Loucy (cell line): ENCODE data around the gene CCDC88A.

Source experiments
- EZH2phosphoT487 ChIP-seq: fragments of 200-600 bp; IDR thresholded peaks from 2 replicates; pipeline ENCODE4 v1.6.1; 2018; ENCODE audit warnings: antibody characterized with exemption, mild to moderate bottlenecking, moderate library complexity, borderline replicate concordance
- TF ChIP-seq, protein P1 (sequence below): fragments of 200-600 bp; sonication (generic); conservative IDR thresholded peaks from 2 replicates; pipeline ENCODE4 v1.5.1; 2014; ENCODE audit warnings: mild to moderate bottlenecking, antibody characterized with exemption, low read length

DNA sequence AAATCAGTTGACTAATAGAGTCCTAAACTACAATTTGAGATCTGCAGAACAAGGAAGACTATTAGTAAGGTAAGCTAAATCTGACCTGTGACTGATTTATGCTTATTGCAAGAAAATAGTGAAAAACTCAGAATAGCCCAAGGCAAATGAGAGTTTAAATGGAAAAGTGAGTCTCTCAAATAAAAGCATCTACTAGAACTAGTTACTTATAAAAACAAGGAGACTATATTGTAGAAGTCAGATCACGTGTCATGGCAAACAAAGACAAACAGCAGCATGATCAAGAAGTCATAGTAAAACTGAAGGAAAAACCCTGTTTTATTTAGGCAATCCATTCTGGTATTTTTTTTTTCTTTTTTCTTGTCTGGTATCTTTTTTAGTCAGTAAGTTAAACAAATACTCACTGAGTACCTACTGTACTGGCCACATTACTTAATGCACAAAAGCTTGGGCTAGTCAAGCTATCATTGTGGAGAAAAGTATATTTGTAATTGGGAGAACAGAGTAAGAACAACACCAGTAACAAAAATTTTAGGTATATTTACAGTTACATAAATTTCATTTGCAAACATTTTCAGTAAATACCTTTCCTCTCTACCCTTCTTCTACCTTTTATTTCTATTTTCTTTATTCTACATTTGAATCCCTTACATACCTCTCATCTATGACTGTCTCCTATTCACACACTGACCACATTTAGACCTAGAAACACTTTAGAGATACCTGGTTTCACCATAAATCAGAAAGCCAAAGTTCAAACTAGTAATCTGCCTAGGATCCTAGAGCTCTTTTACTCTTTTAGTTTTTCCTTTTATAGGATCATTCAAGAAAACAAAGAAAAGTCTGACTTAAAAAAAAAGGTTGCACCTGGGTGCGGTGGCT, 23.7 kb downstream of the CCDC88A start:
- TF ChIP-seq, protein P1, sequence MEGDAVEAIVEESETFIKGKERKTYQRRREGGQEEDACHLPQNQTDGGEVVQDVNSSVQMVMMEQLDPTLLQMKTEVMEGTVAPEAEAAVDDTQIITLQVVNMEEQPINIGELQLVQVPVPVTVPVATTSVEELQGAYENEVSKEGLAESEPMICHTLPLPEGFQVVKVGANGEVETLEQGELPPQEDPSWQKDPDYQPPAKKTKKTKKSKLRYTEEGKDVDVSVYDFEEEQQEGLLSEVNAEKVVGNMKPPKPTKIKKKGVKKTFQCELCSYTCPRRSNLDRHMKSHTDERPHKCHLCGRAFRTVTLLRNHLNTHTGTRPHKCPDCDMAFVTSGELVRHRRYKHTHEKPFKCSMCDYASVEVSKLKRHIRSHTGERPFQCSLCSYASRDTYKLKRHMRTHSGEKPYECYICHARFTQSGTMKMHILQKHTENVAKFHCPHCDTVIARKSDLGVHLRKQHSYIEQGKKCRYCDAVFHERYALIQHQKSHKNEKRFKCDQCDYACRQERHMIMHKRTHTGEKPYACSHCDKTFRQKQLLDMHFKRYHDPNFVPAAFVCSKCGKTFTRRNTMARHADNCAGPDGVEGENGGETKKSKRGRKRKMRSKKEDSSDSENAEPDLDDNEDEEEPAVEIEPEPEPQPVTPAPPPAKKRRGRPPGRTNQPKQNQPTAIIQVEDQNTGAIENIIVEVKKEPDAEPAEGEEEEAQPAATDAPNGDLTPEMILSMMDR: no peak
- TF ChIP-seq EZH2phosphoT487: no peak
